Measurements from ENCODE around the gene DEK.
"Not testable (repeated sequence)": the region's sequence is repeated elsewhere in the genome, so short reads cannot be mapped to it uniquely, and the experiment has no call there.

DEK gene, protein sequence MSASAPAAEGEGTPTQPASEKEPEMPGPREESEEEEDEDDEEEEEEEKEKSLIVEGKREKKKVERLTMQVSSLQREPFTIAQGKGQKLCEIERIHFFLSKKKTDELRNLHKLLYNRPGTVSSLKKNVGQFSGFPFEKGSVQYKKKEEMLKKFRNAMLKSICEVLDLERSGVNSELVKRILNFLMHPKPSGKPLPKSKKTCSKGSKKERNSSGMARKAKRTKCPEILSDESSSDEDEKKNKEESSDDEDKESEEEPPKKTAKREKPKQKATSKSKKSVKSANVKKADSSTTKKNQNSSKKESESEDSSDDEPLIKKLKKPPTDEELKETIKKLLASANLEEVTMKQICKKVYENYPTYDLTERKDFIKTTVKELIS
- 146 to 179 (median 163) reads per million in 4 donors for total RNA-seq

DNA sequence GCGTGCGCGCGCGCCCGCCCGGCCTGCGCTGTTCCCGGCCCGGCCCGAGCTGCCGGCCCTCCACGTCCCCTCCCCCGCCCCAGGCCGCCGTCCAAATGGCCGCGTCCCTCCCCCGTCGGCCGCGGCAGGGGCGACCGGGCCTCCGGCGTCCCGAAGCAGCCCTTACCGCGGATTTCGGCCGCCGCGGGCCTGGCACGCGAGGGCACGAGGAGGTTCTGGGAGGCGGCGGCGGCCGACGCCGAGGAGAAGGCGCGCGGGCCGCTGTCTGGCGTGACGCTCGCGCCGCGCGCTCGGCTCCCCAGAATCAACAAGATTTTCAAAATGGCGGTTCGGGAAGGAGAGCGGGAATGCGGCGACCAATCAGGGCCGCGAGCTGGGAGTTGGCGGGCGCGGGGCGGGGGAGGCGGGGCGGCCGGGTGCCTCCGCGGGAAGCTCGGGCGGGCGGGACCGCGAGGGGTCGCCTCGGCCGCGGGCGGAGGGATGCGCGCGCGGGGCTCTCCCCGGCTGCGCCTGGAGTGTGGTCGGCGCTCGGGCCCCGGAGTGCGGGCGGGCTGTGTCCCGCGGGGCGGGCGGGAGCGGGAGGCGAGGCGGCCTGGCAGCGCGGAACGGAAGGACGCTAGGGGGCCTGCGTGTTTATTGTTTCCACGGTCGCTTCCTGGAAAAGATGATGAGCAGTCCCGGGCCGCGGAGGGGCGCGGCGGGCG, at the start of gene DEK:
DEK (minus strand) TSS at position 312 of the 704 bp plus-strand sequence. CDS start 543 bp downstream, outside the sequence.
- DNase-seq = peak; percentile 65 to 81 (median 76)

- no peak for DNase-seq
Observed at GRCh38 chr6:18312368-18312767, 48.0 kb upstream of the DEK start.

DNA sequence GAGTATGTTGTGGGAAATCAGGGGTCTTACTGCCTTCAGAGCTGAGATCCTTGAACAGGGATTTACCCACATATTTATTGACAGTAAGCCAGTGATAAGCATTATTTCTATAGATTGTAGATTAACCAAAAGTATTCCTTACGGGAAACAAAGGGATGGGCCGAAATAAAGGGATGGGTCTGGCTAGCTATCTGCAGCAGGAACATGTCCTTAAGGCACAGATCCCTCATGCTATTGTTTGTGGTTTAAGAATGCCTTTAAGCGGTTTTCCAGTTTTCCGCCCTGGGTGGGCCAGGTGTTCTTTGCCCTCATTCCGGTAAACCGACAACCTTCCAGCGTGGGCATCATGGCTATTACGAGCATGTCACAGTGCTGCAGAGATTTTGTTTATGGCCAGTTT, 45.7 kb upstream of the DEK start:
- DNase-seq = not testable (repeated sequence)

DNA sequence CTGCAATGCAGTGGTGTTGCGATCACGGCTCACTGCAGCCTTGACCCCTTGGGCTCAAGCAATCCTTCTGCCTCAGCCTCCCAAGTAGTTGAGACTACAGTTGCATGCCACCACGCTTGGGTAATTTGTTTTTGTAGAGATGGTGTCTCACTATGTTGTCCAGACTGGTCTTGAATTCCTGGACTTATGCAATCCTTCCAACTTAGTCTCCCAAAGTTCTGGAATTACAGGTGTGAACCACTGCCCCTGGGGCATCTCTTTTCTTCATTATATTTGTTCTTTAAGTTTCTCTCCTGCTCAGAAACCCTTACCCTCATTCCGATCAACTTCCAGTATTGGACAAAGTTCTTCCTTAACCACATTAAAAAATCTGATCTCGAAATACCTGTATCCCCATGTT, 44.7 kb upstream of the DEK start:
- no peak for DNase-seq

- no peak for DNase-seq
Observed at GRCh38 chr6:18308070-18308735, 43.9 kb upstream of the DEK start.

DNA sequence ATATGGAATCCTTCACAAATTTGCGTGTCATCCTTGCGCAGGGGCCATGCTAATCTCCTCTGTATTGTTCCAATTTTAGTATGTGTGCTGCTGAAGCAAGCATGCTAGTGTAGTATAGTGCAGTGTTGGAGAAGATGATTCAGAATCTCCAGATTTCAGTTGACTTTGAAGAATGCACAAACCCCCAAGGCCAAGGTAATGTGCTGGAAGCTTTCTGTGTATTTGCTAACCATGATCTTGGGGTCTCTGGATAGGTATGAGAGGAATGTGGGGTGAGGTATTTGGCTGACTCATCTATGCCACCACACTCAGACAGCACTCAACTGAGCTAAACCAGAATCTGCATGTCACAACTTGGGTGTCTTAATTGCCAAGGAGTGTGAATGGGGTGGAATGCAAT, 42.6 kb upstream of the DEK start:
- no peak for DNase-seq

DNA sequence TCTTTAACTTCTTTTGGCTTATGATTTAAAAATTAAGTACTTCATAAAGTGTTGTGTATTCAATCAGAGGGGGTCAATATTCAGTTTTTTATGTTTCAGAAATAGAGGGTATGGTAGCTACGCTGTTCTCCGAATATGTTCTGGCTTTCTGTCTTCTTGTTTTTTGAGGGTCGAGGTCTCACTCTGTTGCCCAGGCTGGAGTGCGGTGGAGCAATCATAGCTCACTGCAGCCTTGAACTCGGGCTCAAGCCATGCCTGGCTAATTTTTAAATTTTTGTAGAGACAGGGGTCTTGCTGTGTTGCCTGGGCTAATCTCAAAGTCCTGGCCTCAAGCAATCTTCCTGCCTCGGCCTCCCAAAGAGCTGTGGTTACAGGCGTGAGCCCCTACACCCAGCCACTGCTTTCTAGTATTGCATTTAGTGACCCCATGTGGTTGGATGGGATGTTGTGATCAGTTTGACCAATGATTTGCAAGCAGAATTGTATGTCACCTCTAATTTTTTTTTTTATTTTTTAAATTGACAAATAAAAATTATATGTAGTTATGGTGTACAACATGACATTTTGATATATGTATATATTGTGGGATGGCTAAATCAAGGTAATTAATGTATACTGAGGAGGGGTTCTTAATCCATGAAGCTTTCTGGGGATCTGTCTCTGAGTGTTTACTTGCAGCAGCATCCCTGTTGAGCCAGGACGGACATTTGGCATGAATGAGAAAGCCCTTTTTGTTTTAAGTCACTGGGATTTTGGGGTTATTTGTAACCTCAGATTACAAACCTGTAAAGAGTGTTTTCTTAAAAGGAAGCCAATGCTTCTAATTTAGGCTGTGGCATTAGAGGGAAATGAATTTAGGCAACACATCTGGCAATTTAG, 38.5 kb upstream of the DEK start:
- no peak for DNase-seq

GRCh38 chr6:18293076-18293904, 29.0 kb upstream of the DEK start:
- DNase-seq = no peak

DNA sequence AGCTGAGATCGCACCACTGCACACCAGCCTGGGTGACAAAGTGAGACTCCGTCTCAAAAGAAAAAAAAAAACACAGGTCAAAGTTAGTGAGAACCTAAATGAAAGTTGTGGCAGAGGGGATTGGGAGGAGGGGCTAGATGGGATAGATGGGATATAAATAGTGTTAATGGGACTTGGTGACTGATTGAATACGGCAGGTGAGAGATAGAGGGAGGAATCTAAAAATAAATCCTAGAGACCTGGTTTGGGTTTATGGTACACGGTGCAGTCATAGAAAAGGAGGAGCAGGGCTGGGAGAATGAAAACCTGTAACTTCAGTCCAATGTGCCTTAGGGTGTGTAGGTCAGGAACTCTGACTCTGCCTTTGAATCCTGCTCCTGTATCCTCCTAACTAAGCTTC, 25.0 kb upstream of the DEK start:
- DNase-seq = no peak

GRCh38 chr6:18284261-18284660, 19.9 kb upstream of the DEK start:
- no peak for DNase-seq

GRCh38 chr6:18281564-18281963, 17.2 kb upstream of the DEK start:
- DNase-seq = no peak

DNA sequence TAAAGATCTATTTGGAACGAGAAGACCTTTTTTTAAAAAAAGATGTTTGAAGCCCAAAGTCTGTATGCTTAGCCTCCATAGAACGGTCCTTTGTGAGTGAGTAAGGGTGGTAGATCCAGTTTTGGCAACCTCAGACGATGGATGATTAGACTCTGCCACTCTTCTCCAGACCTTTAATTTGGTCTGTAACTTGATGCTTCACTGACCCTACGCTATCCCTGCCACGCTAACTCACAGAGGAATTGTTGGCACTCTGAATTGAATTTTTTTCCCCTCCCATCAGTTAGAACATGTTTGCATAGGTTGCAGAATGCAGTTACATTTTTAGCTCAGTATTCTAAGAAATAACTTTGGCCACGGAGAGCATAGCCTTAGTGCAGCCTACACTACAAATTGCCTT, 15.8 kb upstream of the DEK start:
- no peak for DNase-seq

- no peak for DNase-seq
Observed at GRCh38 chr6:18279422-18279821, 15.1 kb upstream of the DEK start.

DNA sequence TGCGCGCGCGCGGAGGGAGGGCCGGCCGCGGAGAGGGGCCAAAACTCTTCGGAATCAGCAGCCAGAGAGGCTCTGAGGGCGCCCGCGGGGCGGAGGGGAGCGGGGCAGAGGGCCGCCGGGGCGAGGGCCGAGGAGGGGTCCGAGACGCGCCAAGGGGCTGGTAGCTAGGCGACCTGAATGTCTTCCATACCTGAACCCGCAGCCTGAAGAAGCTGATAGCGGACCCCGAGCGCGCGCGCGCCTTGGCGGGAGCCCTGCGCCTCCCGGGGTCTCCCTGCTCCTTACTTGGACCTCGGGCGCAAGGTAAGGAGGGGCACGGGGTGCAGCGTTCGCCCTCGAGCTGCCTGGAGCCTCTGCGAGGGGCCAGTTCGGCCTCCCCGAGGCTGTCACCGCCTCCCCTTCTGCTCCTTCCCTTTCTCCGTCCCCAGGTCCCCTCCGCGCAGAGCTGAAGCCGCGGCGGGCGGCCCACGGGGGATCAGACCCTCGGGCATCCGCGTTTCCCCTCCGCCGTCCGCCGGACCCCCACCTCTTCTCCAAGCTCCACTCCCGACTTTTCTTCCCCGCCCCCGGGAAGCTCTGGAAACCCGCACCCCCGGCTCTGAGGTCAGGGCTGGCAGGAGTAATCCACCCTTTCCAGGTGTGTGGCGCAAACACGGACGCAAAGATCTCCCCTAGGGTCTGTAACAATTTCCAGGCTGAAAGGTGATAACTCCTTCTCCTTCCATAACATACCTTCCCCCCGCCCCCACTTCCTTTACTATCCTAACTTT, 13.1 kb upstream of the DEK start:
- no peak for DNase-seq

DNA sequence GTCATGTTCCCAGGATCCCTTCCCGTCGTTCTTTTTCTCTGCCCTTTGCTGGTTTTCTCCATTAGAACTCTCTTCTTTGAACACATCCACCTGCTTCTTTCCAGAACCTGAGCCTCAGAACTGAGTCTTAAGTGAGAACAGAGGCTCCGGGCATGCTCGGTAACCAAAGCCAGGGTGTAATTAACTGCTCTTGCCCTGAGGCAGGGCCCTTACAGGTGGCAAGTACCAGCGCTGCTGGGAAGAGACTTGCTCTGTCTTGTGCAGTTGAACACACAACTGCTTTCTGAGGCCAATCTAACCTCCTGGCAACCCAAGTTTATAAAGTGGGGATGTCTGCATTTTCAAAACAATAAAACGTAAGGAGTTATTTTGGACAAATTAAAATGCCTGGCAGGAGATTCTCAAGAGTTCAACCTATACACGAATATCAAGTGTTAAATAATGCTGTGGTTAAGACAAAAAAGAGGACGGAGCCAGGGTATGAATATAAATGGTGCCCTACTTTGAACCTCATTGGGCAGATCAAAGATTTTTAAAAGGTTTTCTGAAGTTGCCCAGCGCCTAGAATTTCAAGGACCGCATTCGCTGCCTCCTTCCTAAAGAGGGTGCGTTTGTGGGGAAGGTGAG, 12.4 kb upstream of the DEK start:
- DNase-seq = no peak

GRCh38 chr6:18270216-18270615, 5.9 kb upstream of the DEK start:
- DNase-seq = no peak

- no peak for DNase-seq
Observed at GRCh38 chr6:18269717-18270116, 5.4 kb upstream of the DEK start.

GRCh38 chr6:18269253-18269652, 4.9 kb upstream of the DEK start:
- peak in 1 of 5 donors; percentile 14 for DNase-seq

- DNase-seq = no peak
Observed at GRCh38 chr6:18268066-18268465, 3.7 kb upstream of the DEK start.

DNA sequence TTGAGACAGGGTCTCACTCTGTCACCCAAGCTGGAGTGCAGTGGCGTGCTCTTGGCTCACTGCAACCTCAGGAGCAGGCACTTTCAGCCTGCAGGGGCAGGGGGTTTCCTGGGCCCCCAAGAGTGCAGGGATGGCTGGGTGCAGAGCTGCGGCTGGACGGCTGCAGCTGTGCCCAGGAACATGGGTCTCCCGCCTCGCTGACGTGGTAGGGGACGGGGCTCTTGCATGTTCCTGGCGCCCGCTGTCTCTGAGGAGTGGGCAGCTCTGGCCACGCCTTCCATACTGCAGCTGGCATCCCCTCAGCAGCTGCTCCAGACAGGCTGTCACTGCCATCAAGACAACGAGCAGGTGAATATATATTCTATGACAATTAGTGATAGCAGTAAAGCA, 2.2 kb upstream of the DEK start:
- no peak for DNase-seq
